ENCODE measurements around the gene ATP1A3.

The ATP1A3 gene

GRCh38 chr19:41919948-41920712 is 73.9 kb downstream of the ATP1A3 start:
- no peak for TF ChIP-seq CTCF (IDR thresholded peaks at IDR 0.05; ENCODE audit: low read depth, low read length, missing control alignments)
- DNase-seq (ENCODE audit: extremely low read depth, low read depth), result no peak
- H3K4me3 ChIP-seq (replicated peaks; ENCODE audit: low read depth, low read length), result no peak overlapping the region

- TF ChIP-seq CTCF (IDR thresholded peaks at IDR 0.05; ENCODE audit: low read depth, low read length, missing control alignments), result no peak
- H3K4me3 ChIP-seq (replicated peaks; ENCODE audit: low read depth, low read length), result no peak overlapping the region
- DNase-seq (ENCODE audit: extremely low read depth, low read depth), result no peak
Observed at GRCh38 chr19:41918653-41919244, 75.3 kb downstream of the ATP1A3 start.

GRCh38 chr19:41918095-41918494 is 75.9 kb downstream of the ATP1A3 start:
- no peak overlapping the region for H3K4me3 ChIP-seq (replicated peaks; ENCODE audit: low read depth, low read length)
- DNase-seq (ENCODE audit: extremely low read depth, low read depth), result no peak
- no peak for TF ChIP-seq CTCF (IDR thresholded peaks at IDR 0.05; ENCODE audit: low read depth, low read length, missing control alignments)

- no peak overlapping the region for H3K4me3 ChIP-seq (replicated peaks; ENCODE audit: low read depth, low read length)
- no peak for DNase-seq (ENCODE audit: extremely low read depth, low read depth)
- no peak for TF ChIP-seq CTCF (IDR thresholded peaks at IDR 0.05; ENCODE audit: low read depth, low read length, missing control alignments)
Observed at GRCh38 chr19:41917676-41918075, 76.4 kb downstream of the ATP1A3 start.

Measured in HFF-Myc (cell line).